Stimulated activated CD4-positive, alpha-beta T cell treated with anti-CD3 and anti-CD28 coated beads, TNF-alpha, amount 100 ng/mL, for 1 hour (primary cell): ENCODE results near the gene RGPD4.
"Not testable (repeated sequence)": the region's sequence is repeated elsewhere in the genome, so short reads cannot be mapped to it uniquely, and the experiment has no call there.

ENCODE experiments used
- DNase-seq, 3 donors: peaks; one replicate each; pipeline ENCODE4 v3.0.0-alpha.2; 2020; ENCODE audit warnings: low read depth in 3 of 3, low spot score in 1 of 3

The RGPD4 gene

GRCh38 chr2:107826749-107827148 lies at the start of gene RGPD4:
Gene RGPD4, plus strand, starts transcription at chr2:107826892. Its CDS starts 122 bp downstream, at chr2:107827014.
- DNase-seq: not testable (repeated sequence)

GRCh38 chr2:107777974-107778373 lies 48.7 kb upstream of the RGPD4 start:
- no peak for DNase-seq

DNA sequence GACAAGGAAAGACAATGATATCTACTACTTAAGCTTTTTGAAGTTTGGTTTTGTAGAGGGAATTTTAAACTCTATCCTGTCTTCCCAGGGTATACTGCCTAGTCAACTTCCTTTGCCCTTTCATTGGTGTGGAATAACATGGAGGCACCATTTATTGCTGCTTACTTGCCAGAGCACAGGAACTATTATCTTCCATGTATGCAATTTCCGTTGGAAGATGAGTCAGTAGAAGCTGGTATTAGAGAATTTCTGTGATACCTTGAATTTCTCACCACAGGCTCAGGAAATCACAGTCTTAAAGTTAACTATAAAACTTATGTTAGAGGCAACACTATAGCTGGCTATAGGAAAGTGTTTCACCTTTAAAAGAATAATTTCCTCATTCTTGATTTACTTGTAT lies 40.9 kb upstream of the RGPD4 start:
- no peak for DNase-seq

DNA sequence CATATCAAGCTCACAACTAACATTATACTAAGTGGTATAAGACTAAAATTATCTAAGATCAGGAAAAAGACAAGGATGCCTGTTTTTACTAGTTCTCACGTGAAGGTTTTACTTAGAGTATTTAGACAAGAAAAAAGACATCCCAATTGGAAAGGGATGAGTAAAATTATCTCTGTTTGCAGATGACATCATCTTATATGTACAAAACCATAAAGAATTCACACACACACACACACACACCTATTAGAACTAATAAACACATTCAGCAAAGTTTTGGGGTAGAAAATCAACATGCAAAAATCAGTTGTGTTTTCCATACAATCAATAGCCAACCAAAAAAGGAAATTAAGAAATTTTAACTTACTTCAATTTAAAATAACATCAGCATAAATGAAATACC lies 35.9 kb upstream of the RGPD4 start:
- no peak for DNase-seq

DNA sequence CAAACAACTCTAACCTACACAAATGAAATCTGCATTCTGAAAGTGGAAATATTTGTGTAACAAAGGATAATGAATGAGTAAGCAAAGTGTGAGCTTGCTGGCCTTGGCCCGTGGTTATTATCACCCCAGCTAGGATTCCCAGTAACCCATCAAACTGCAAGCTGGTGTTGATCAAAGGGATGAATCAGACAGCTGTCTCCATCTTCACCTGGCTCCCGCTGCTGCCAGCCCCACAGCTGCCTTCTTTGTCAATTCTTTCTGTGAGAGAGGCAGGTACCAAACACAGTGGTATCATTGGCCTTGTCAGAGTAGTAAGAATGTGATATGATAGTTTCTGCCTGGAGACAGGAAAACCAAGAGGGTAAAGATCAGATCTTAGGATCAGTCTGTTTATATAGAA lies 25.2 kb upstream of the RGPD4 start:
- DNase-seq: no peak

DNA sequence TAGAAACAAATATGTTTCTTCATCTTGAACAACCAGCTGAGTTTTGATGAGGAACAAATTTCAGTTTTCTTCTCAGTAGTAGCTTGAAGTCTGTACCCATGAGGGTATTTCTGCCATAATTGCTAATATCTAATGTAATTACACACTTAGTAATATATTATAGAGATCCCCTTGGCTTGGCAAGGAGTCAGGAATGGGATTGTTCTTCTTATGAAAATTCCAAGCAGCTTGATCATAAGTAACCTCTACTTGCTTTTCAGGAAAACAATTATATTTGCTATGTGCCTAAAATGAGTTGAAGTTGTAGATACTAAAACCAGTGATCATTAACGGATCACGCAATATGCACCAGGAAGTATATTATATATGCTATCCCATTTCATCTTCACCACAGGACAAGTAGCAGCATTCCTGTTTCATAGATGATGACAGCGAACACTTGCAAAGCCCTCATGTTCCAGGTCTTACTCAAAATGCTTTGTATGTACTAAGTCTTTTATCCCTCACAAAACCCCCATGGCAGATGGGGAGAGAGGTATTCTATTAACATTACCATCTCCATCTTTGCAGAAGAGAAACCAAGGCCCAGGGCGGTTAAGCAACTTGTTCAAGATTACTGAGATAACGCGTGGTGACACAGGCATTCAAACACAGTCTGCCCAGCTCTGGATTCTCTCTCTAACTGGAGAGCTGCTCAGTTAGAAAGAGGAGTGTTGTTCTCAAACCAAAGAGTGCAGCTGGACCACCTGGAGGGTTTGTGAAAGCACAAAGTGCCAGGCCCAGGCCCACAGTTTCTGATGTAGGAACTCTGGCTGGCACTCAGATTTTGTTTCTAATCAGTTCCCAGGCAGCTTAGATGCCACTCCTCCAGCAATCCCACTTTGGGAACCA lies 21.8 kb upstream of the RGPD4 start:
- no peak for DNase-seq

DNA sequence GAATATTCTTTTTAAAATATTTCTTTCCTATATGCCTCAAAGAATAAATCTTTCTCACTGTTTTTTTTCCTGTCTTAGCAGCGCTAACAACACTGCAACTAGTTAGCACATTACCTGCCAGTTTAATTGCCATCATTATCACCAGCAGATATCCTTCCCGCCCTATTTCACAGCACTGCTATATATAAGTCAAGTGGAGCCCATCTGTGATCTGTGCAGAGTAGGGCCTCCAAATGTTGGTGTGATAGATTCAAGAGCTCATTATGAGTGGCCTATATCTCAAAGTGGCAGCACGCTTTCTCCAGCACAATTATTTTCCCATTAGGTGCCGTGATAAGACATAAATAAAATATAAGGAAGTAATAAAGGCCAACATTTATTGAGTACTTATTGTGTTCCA lies 19.8 kb upstream of the RGPD4 start:
- no peak for DNase-seq

DNA sequence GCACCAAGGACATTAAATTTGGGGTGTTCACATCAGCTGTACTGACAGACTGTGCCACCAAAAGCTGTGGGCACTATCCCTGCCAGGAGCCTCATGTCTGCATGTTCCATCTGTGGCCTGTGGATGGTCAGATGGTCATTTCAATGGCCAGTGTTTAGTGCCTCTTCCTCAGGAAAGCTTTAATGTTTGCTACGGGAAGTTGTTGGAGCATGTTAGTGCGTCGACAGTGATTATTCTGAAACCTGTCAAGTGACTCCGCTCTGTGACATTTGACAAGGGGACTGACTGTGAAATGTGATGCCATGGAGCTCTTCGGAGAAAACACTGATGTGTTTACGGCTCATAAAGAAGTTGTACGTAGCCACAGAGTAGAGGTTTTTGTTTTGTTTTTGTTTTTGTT lies 18.7 kb upstream of the RGPD4 start:
- no peak for DNase-seq

DNA sequence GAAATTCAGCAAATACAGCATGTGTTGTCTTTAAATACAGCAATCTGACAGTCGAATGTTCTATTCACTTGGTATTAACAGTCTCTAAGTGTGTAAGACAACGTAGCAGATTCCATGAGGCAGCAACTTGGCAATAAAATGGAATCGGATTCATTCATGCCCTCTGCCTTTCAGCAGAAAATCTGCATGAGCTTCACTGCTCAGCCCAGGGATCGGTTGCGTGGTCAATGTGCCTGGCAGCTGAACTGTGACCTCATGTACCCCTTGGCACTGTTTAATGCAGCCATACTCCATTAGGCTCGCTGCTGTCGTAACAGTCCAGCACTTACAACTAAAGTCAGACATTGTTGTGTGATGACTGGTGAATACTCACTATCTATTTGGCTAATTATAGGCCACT lies 17.7 kb upstream of the RGPD4 start:
- no peak for DNase-seq

DNA sequence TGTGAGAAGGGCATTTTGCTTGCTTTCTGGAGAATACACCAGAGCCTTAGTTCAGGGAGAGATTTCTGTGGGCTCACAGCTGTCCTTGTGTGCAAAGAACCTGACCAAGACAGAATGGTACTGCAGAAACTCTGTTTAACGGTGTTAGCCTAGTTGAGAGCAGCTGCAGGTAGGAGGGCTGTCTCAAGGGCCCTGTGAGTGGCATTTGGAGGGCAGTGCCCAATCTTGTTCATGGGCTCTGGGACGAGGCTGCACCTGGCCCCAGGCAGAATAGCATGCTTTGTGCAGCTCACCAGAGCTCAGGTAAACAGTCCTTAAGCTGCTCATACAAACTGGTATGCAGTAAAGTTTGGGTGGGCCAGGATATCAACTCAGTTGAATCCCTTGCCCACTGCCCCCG lies 16.9 kb upstream of the RGPD4 start:
- no peak for DNase-seq

- DNase-seq: no peak
Observed at GRCh38 chr2:107810734-107811133, 16.0 kb upstream of the RGPD4 start.

GRCh38 chr2:107811411-107811810 lies 15.3 kb upstream of the RGPD4 start:
- no peak for DNase-seq

- DNase-seq: no peak
Observed at GRCh38 chr2:107812006-107812405, 14.7 kb upstream of the RGPD4 start.

GRCh38 chr2:107817378-107817777 lies 9.3 kb upstream of the RGPD4 start:
- no peak for DNase-seq

- DNase-seq: no peak
Observed at GRCh38 chr2:107822302-107822701, 4.4 kb upstream of the RGPD4 start.

- no peak for DNase-seq
Observed at GRCh38 chr2:107824451-107825205, 2.1 kb upstream of the RGPD4 start.

- DNase-seq: no peak
Observed at GRCh38 chr2:107825206-107825563, 1.5 kb upstream of the RGPD4 start.

DNA sequence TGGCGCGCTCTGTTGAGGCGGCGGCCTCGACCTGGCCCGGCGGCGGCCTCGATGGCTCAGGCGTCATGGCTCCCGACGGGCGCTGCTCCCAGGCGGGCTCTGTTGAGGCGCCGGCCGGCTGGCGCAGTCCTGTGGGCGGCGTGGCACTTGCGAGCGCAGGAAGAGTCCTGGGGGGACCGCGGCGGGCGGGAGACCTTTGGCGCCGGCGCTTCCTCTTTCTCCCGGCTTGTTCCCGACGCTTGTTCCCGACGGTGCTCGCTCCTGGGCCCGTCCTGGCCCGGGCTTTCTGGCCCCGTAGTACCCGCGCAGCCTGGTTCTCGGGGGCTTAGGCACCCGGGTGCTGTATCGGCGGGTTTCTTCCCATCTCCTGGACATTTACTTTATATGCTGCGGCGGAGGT lies 2.8 kb downstream of the RGPD4 start:
- not testable (repeated sequence) for DNase-seq

- not testable (repeated sequence) for DNase-seq
Observed at GRCh38 chr2:107833152-107833551, 6.5 kb downstream of the RGPD4 start.

- not testable (repeated sequence) for DNase-seq
Observed at GRCh38 chr2:107833618-107834017, 6.9 kb downstream of the RGPD4 start.

DNA sequence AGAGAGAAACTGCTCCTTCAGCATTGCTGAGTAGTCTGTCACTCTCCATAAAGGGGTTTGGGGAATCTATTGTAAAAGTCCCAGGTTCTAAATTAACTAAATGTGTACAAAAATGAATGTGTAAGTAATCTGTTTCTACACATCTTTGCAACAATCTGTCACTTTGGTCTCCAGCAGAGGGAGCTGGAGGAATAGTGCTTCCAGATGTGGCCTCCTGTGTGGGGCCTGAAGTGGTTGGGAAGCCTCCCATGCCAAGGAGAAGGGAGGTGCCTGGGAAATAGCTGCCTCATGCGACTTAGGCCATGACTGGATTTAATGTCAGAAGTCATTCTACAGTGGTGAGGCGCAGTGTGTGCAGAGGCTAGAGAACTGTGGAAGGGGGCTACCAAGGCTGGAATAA lies 89.4 kb downstream of the RGPD4 start:
- DNase-seq: not testable (repeated sequence)

DNA sequence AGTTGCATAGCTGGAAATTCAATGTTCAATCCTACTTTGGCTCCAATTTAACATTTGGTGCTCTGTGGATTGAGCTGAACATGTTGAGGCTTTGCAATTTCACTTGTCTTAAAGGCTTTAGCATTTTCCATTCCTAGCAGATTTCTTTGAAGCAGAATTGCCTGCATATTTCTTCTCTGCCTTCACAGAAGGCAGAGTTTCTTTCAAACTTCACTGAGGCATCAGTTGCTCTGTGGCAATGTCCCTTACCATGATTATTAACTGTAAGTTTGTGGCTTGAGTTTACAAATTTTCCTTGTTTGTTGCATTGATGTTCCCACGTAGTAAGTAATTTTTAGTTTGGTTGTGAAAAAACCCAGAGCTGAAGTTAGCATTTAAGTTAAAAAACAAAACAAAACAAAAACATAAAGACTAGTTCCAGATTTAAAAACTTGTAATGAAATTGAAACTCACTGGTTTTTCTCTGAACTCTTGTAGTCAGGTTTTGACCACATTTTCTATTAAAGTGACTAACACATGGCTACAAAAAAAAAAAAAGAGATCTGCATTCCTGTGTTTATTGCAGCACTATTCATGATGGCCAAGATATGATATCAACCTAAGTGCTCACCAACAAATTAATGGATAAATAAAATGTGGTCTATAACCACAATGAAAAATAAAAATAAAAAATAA lies 90.1 kb downstream of the RGPD4 start:
- DNase-seq: not testable (repeated sequence)
